SK-N-SH treated with all-trans-retinoic acid at 6 μM for 48 hours (cell line): ENCODE data around the gene LAMC1.

Experiments
- ATAC-seq: fragments of 200-7000 bp; cut with Tn5 transposase; 3 replicates; pipeline ENCODE4 v1.9.1; 2020; ENCODE audit warnings: mild to moderate bottlenecking, moderate library complexity
- ARNTL ChIP-seq: fragments of 450-650 bp; formaldehyde crosslinking; IDR thresholded peaks from 2 replicates; pipeline ENCODE4 v1.5.0; 2020; ENCODE audit warnings: low read depth, mild to moderate bottlenecking, moderate library complexity, borderline replicate concordance
- BACH2 ChIP-seq: fragments of 250-450 bp; sonication (Bioruptor Pico); IDR thresholded peaks from 2 replicates; pipeline ENCODE4 v1.9.0; 2021; ENCODE audit warnings: mild to moderate bottlenecking, borderline replicate concordance
- CSDC2 ChIP-seq: fragments of 250-450 bp; sonication (Bioruptor Pico); IDR thresholded peaks from 2 replicates; pipeline ENCODE4 v1.5.0; 2020; ENCODE audit warnings: mild to moderate bottlenecking, moderate library complexity
- ESRRG ChIP-seq: fragments of 250-450 bp; sonication (Bioruptor Pico); IDR thresholded peaks from 2 replicates; pipeline ENCODE4 v1.6.1; 2021; ENCODE audit warnings: mild to moderate bottlenecking
- GLIS3 ChIP-seq: fragments of 250-450 bp; sonication (Bioruptor Pico); IDR thresholded peaks from 2 replicates; pipeline ENCODE4 v1.5.0; 2020; ENCODE audit warnings: mild to moderate bottlenecking, moderate library complexity
- ISL1 ChIP-seq: fragments of 250-450 bp; sonication (Bioruptor Pico); IDR thresholded peaks from 2 replicates; pipeline ENCODE4 v2.1.2; 2022; ENCODE audit warnings: mild to moderate bottlenecking, moderate library complexity
- OSR1 ChIP-seq: fragments of 250-450 bp; sonication (Bioruptor Pico); IDR thresholded peaks from 2 replicates; pipeline ENCODE4 v1.8.0; 2022; ENCODE audit warnings: moderate library complexity, mild to moderate bottlenecking, inconsistent platforms
- POU6F1 ChIP-seq: fragments of 250-450 bp; sonication (Bioruptor Pico); IDR thresholded peaks from 2 replicates; pipeline ENCODE4 v1.8.0; 2021; ENCODE audit warnings: low read depth, mild to moderate bottlenecking, moderate library complexity, borderline replicate concordance
- PPARA ChIP-seq: fragments of 250-450 bp; sonication (Bioruptor Pico); IDR thresholded peaks from 2 replicates; pipeline ENCODE4 v1.5.0; 2020; ENCODE audit warnings: mild to moderate bottlenecking, borderline replicate concordance
- RARB ChIP-seq: fragments of 250-450 bp; sonication (Bioruptor Pico); IDR thresholded peaks from 2 replicates; pipeline ENCODE4 v1.8.0; 2021; ENCODE audit warnings: mild to moderate bottlenecking, moderate library complexity
- SNAI2 ChIP-seq: fragments of 250-450 bp; sonication (Bioruptor Pico); IDR thresholded peaks from 2 replicates; pipeline ENCODE4 v1.5.0; 2020; ENCODE audit warnings: mild to moderate bottlenecking, moderate library complexity
- TCF4 ChIP-seq: fragments of 250-450 bp; sonication (Bioruptor Pico); IDR thresholded peaks from 2 replicates; pipeline ENCODE4 v1.8.0; 2021; ENCODE audit warnings: mild to moderate bottlenecking, moderate library complexity, borderline replicate concordance
- TOX ChIP-seq: fragments of 250-450 bp; sonication (Bioruptor Pico); IDR thresholded peaks from 2 replicates; pipeline ENCODE4 v1.8.0; 2021; ENCODE audit warnings: mild to moderate bottlenecking, moderate library complexity, borderline replicate concordance
- TSHZ2 ChIP-seq: fragments of 250-450 bp; sonication (Bioruptor Pico); IDR thresholded peaks from 2 replicates; pipeline ENCODE4 v1.5.0; 2020; ENCODE audit warnings: mild to moderate bottlenecking, moderate library complexity
- ZC3H10 ChIP-seq: fragments of 250-450 bp; sonication (Bioruptor Pico); IDR thresholded peaks from 2 replicates; pipeline ENCODE4 v1.5.1; 2021; ENCODE audit warnings: mild to moderate bottlenecking, moderate library complexity
- ZFP3 ChIP-seq: fragments of 250-450 bp; sonication (Bioruptor Pico); IDR thresholded peaks from 2 replicates; pipeline ENCODE4 v1.5.0; 2020; ENCODE audit warnings: mild to moderate bottlenecking, moderate library complexity
- ZFP30 ChIP-seq: fragments of 450-650 bp; formaldehyde crosslinking; IDR thresholded peaks from 2 replicates; pipeline ENCODE4 v1.5.0; 2022; ENCODE audit warnings: mild to moderate bottlenecking, moderate library complexity
- ZNF565 ChIP-seq: fragments of 450-650 bp; formaldehyde crosslinking; conservative IDR thresholded peaks from 2 replicates; pipeline ENCODE4 v1.5.0; 2020; ENCODE audit warnings: low read depth, mild to moderate bottlenecking, moderate library complexity
- ZNF70 ChIP-seq: fragments of 450-650 bp; formaldehyde crosslinking; IDR thresholded peaks from 2 replicates; pipeline ENCODE4 v1.5.0; 2020; ENCODE audit warnings: mild to moderate bottlenecking, moderate library complexity
- TF ChIP-seq, protein P1 (sequence below): fragments of 250-450 bp; sonication (Bioruptor Pico); IDR thresholded peaks from 2 replicates; pipeline ENCODE4 v1.8.0; 2020; ENCODE audit warnings: mild to moderate bottlenecking, moderate library complexity, borderline replicate concordance
- TF ChIP-seq, protein P2 (sequence below): fragments of 250-450 bp; sonication (Bioruptor Pico); IDR thresholded peaks from 2 replicates; pipeline ENCODE4 v1.5.1; 2021; ENCODE audit warnings: mild to moderate bottlenecking, moderate library complexity

LAMC1 gene

DNA sequence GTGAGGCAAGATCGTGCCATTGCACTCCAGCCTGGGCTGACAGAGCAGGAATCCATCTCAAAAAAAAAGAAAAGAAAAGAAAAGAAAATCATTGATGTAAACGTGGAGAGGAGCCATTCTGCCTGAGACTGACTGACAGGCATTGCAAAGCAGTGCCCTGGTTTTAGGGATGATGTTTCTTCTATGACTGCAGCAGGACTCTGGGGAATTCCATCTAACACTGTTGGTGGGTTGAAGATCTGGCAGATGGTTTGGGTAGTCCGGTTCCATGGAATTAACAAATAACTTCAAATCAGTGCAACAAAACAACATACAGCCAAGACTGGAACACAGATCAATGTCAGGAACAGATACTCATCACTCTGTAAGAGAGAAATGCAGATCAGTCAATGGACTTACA, 145.1 kb downstream of the LAMC1 start:
- TF ChIP-seq ZFP3 (CRISPR knock-in tag) (no peak), TOX (no peak), CSDC2 (CRISPR knock-in tag) (no peak), POU6F1 (CRISPR knock-in tag) (no peak), SNAI2 (CRISPR knock-in tag) (no peak), ARNTL (CRISPR knock-in tag) (no peak), ZNF565 (CRISPR knock-in tag) (no peak)
- TF ChIP-seq, protein P1, sequence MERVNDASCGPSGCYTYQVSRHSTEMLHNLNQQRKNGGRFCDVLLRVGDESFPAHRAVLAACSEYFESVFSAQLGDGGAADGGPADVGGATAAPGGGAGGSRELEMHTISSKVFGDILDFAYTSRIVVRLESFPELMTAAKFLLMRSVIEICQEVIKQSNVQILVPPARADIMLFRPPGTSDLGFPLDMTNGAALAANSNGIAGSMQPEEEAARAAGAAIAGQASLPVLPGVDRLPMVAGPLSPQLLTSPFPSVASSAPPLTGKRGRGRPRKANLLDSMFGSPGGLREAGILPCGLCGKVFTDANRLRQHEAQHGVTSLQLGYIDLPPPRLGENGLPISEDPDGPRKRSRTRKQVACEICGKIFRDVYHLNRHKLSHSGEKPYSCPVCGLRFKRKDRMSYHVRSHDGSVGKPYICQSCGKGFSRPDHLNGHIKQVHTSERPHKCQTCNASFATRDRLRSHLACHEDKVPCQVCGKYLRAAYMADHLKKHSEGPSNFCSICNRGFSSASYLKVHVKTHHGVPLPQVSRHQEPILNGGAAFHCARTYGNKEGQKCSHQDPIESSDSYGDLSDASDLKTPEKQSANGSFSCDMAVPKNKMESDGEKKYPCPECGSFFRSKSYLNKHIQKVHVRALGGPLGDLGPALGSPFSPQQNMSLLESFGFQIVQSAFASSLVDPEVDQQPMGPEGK (CRISPR knock-in tag) = no peak
- ATAC-seq = no peak

- no peak for TF ChIP-seq GLIS3 (CRISPR knock-in tag)
- TF ChIP-seq ZNF70 (CRISPR knock-in tag) = no peak
- no peak for TF ChIP-seq TCF4 (CRISPR knock-in tag)
- no peak for TF ChIP-seq OSR1 (CRISPR knock-in tag)
- no peak for TF ChIP-seq BACH2
- TF ChIP-seq ISL1 = no peak
- TF ChIP-seq, protein P2, sequence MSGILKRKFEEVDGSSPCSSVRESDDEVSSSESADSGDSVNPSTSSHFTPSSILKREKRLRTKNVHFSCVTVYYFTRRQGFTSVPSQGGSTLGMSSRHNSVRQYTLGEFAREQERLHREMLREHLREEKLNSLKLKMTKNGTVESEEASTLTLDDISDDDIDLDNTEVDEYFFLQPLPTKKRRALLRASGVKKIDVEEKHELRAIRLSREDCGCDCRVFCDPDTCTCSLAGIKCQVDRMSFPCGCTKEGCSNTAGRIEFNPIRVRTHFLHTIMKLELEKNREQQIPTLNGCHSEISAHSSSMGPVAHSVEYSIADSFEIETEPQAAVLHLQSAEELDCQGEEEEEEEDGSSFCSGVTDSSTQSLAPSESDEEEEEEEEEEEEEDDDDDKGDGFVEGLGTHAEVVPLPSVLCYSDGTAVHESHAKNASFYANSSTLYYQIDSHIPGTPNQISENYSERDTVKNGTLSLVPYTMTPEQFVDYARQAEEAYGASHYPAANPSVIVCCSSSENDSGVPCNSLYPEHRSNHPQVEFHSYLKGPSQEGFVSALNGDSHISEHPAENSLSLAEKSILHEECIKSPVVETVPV = no peak
- no peak for TF ChIP-seq ESRRG
- TF ChIP-seq PPARA (CRISPR knock-in tag) = no peak
- no peak for TF ChIP-seq ZC3H10 (CRISPR knock-in tag)
- TF ChIP-seq, protein P1 (CRISPR knock-in tag) = no peak
- TF ChIP-seq ARNTL (CRISPR knock-in tag) = no peak
- TF ChIP-seq ZFP30 (CRISPR knock-in tag) = no peak
- TF ChIP-seq POU6F1 (CRISPR knock-in tag) = no peak
- no peak for TF ChIP-seq ZNF565 (CRISPR knock-in tag)
- ATAC-seq = no peak
These were observed 150.6 kb downstream of the LAMC1 start for GRCh38 chr1:183173828-183174227.

- no peak for ATAC-seq
- TF ChIP-seq POU6F1 (CRISPR knock-in tag) (no peak), CSDC2 (CRISPR knock-in tag) (no peak), TCF4 (CRISPR knock-in tag) (no peak), ZC3H10 (CRISPR knock-in tag) (no peak), PPARA (CRISPR knock-in tag) (no peak), OSR1 (CRISPR knock-in tag) (no peak), GLIS3 (CRISPR knock-in tag) (no peak), TOX (no peak), ESRRG (no peak), TSHZ2 (CRISPR knock-in tag) (no peak), ZFP30 (CRISPR knock-in tag) (no peak), RARB (CRISPR knock-in tag) (no peak), ZNF70 (CRISPR knock-in tag) (no peak), ZFP3 (CRISPR knock-in tag) (no peak)
These were observed 152.4 kb downstream of the LAMC1 start for GRCh38 chr1:183175631-183176030.
